HG02884 (cell line): ENCODE results near the gene PDZD2.
A peak's percentile ranks its signal among the peaks of the same experiment; 100 is the strongest.
"Not testable (repeated sequence)": the region's sequence is repeated elsewhere in the genome, so short reads cannot be mapped to it uniquely, and the experiment has no call there.

Experiments
- ATAC-seq: cut with Tn5 transposase; IDR thresholded peaks from one replicate; pipeline ENCODE4 v1.9.1; 2021; ENCODE audit warnings: mild to moderate bottlenecking, moderate library complexity; ENCODE audit not compliant: unreplicated experiment

The PDZD2 gene

GRCh38 chr5:32090755-32091128, 451.8 kb downstream of the PDZD2 start:
- ATAC-seq, result no peak

- ATAC-seq, result peak; percentile 91
Observed at GRCh38 chr5:32092938-32093812, 454.2 kb downstream of the PDZD2 start.

GRCh38 chr5:32094691-32095090, 455.8 kb downstream of the PDZD2 start:
- ATAC-seq, result no peak

GRCh38 chr5:32095261-32095671, 456.3 kb downstream of the PDZD2 start:
- no peak for ATAC-seq

- ATAC-seq, result no peak
Observed at GRCh38 chr5:32096891-32097595, 458.1 kb downstream of the PDZD2 start.

- ATAC-seq, result no peak
Observed at GRCh38 chr5:32098291-32098690, 459.4 kb downstream of the PDZD2 start.

- no peak for ATAC-seq
Observed at GRCh38 chr5:32098890-32099310, 460.0 kb downstream of the PDZD2 start.

GRCh38 chr5:32099486-32100035, 460.6 kb downstream of the PDZD2 start:
- ATAC-seq, result no peak

- ATAC-seq, result no peak
Observed at GRCh38 chr5:32100230-32100629, 461.3 kb downstream of the PDZD2 start.

- no peak for ATAC-seq
Observed at GRCh38 chr5:32100691-32101302, 461.9 kb downstream of the PDZD2 start.

GRCh38 chr5:32102254-32102986, 463.5 kb downstream of the PDZD2 start:
- no peak for ATAC-seq

GRCh38 chr5:32103521-32103920, 464.6 kb downstream of the PDZD2 start:
- no peak for ATAC-seq

GRCh38 chr5:32107291-32107690, 468.4 kb downstream of the PDZD2 start:
- no peak for ATAC-seq

- no peak for ATAC-seq
Observed at GRCh38 chr5:32108167-32108566, 469.2 kb downstream of the PDZD2 start.

GRCh38 chr5:32109236-32109635, 470.3 kb downstream of the PDZD2 start:
- no peak for ATAC-seq

- no peak for ATAC-seq
Observed at GRCh38 chr5:32110111-32110696, 471.3 kb downstream of the PDZD2 start.

GRCh38 chr5:32115985-32116384, 477.1 kb downstream of the PDZD2 start:
- ATAC-seq, result no peak

GRCh38 chr5:32116574-32117313, 477.8 kb downstream of the PDZD2 start:
- ATAC-seq, result no peak

- not testable (repeated sequence) for ATAC-seq
Observed at GRCh38 chr5:32118922-32119321, 480.0 kb downstream of the PDZD2 start.
